T-helper 2 cell treated with Interferon-gamma antibody and Interleukin-4, amounts not matched to agents 5 μg/mL and 100 μg/mL, for 36 hours (primary cell): ENCODE data around the gene CUX1.

Source experiments
- DNase-seq: peaks from one replicate; pipeline ENCODE4 v3.0.0; 2021; ENCODE audit warnings: low spot score
- H3K27ac Mint-ChIP-seq: one replicate; pipeline ENCODE4 v1.8.0; 2021; ENCODE audit warnings: mild to moderate bottlenecking, mixed read lengths
- H3K27me3 Mint-ChIP-seq: one replicate; pipeline ENCODE4 v1.8.0; 2021; ENCODE audit warnings: low read depth, mixed read lengths
- H3K36me3 Mint-ChIP-seq: one replicate; pipeline ENCODE4 v1.8.0; 2021; ENCODE audit warnings: low read depth, mixed read lengths
- H3K4me1 Mint-ChIP-seq: one replicate; pipeline ENCODE4 v1.8.0; 2021; ENCODE audit warnings: low read depth, mixed read lengths
- H3K4me3 Mint-ChIP-seq: one replicate; pipeline ENCODE4 v1.8.0; 2022; ENCODE audit warnings: mild to moderate bottlenecking, moderate library complexity, mixed read lengths
- H3K9me3 Mint-ChIP-seq: one replicate; pipeline ENCODE4 v1.8.0; 2021; ENCODE audit warnings: mixed read lengths

CUX1 gene

GRCh38 chr7:101943889-101944600 lies 126.6 kb downstream of the CUX1 start:
- Mint-ChIP-seq H3K9me3 (no peaks in the 10 kb centered on the region), H3K4me3 (no peak overlapping the region), H3K36me3 (no peaks in the 10 kb centered on the region), H3K27me3 (no peaks in the 10 kb centered on the region), H3K27ac (no peak overlapping the region), H3K4me1 (peaks cover 1% of the 10 kb centered on the region)
- no peak for DNase-seq

- H3K27ac Mint-ChIP-seq = no peak overlapping the region
- H3K36me3 Mint-ChIP-seq = no peaks in the 10 kb centered on the region
Observed at GRCh38 chr7:101944611-101945010, 127.2 kb downstream of the CUX1 start.

GRCh38 chr7:101945034-101945758 lies 127.8 kb downstream of the CUX1 start:
- H3K9me3 Mint-ChIP-seq = no peaks in the 10 kb centered on the region

More at GRCh38 chr7:101944611-101945010, 127.2 kb downstream of the CUX1 start:
- no peak for DNase-seq
- no peaks in the 10 kb centered on the region for H3K9me3 Mint-ChIP-seq
- no peak overlapping the region for H3K4me3 Mint-ChIP-seq
- no peaks in the 10 kb centered on the region for H3K27me3 Mint-ChIP-seq
- no peaks in the 10 kb centered on the region for H3K4me1 Mint-ChIP-seq

GRCh38 chr7:101947899-101948298 lies 130.5 kb downstream of the CUX1 start:
- Mint-ChIP-seq H3K36me3 (no peaks in the 10 kb centered on the region), H3K27me3 (no peaks in the 10 kb centered on the region), H3K27ac (no peak overlapping the region), H3K4me1 (no peaks in the 10 kb centered on the region), H3K9me3 (no peaks in the 10 kb centered on the region), H3K4me3 (no peak overlapping the region)
- DNase-seq = no peak

More at GRCh38 chr7:101945034-101945758, 127.8 kb downstream of the CUX1 start:
- H3K4me1 Mint-ChIP-seq = no peaks in the 10 kb centered on the region
- H3K27me3 Mint-ChIP-seq = no peaks in the 10 kb centered on the region
- H3K27ac Mint-ChIP-seq = no peak overlapping the region
- no peaks in the 10 kb centered on the region for H3K36me3 Mint-ChIP-seq
- no peak overlapping the region for H3K4me3 Mint-ChIP-seq
- DNase-seq = no peak

GRCh38 chr7:101948650-101949049 lies 131.2 kb downstream of the CUX1 start:
- Mint-ChIP-seq H3K27ac (no peak overlapping the region), H3K36me3 (no peaks in the 10 kb centered on the region), H3K27me3 (no peaks in the 10 kb centered on the region), H3K4me1 (peaks cover 5% of the 10 kb centered on the region), H3K9me3 (no peaks in the 10 kb centered on the region), H3K4me3 (no peak overlapping the region)
- no peak for DNase-seq

- Mint-ChIP-seq H3K4me1 (peaks cover 5% of the 10 kb centered on the region), H3K36me3 (no peaks in the 10 kb centered on the region), H3K4me3 (no peak overlapping the region), H3K27ac (no peak overlapping the region), H3K9me3 (no peaks in the 10 kb centered on the region), H3K27me3 (no peaks in the 10 kb centered on the region)
- no peak for DNase-seq
Observed at GRCh38 chr7:101950450-101951119, 133.2 kb downstream of the CUX1 start.

GRCh38 chr7:101951757-101952156 lies 134.3 kb downstream of the CUX1 start:
- peaks cover 5% of the 10 kb centered on the region for H3K4me1 Mint-ChIP-seq
- no peak for DNase-seq
- no peaks in the 10 kb centered on the region for H3K9me3 Mint-ChIP-seq
- no peak overlapping the region for H3K27ac Mint-ChIP-seq
- no peaks in the 10 kb centered on the region for H3K36me3 Mint-ChIP-seq
- no peak overlapping the region for H3K4me3 Mint-ChIP-seq
- no peaks in the 10 kb centered on the region for H3K27me3 Mint-ChIP-seq

- no peak for DNase-seq
- Mint-ChIP-seq H3K4me3 (no peak overlapping the region), H3K9me3 (no peaks in the 10 kb centered on the region), H3K27ac (no peak overlapping the region), H3K36me3 (no peaks in the 10 kb centered on the region), H3K4me1 (peaks cover 5% of the 10 kb centered on the region), H3K27me3 (no peaks in the 10 kb centered on the region)
Observed at GRCh38 chr7:101952355-101953247, 135.2 kb downstream of the CUX1 start.

GRCh38 chr7:101953248-101953819 lies 135.9 kb downstream of the CUX1 start:
- Mint-ChIP-seq H3K4me1 (peaks cover 5% of the 10 kb centered on the region), H3K27ac (no peak overlapping the region), H3K27me3 (no peaks in the 10 kb centered on the region), H3K36me3 (no peaks in the 10 kb centered on the region), H3K4me3 (no peak overlapping the region), H3K9me3 (no peaks in the 10 kb centered on the region)
- no peak for DNase-seq

- peaks cover 5% of the 10 kb centered on the region for H3K4me1 Mint-ChIP-seq
- no peak overlapping the region for H3K27ac Mint-ChIP-seq
- H3K9me3 Mint-ChIP-seq = no peaks in the 10 kb centered on the region
- no peak overlapping the region for H3K4me3 Mint-ChIP-seq
- no peak for DNase-seq
- no peaks in the 10 kb centered on the region for H3K27me3 Mint-ChIP-seq
- no peaks in the 10 kb centered on the region for H3K36me3 Mint-ChIP-seq
Observed at GRCh38 chr7:101954499-101954898, 137.1 kb downstream of the CUX1 start.

- Mint-ChIP-seq H3K4me1 (peaks cover 5% of the 10 kb centered on the region), H3K9me3 (no peaks in the 10 kb centered on the region), H3K27me3 (no peaks in the 10 kb centered on the region), H3K27ac (no peak overlapping the region), H3K36me3 (no peaks in the 10 kb centered on the region), H3K4me3 (no peak overlapping the region)
- no peak for DNase-seq
Observed at GRCh38 chr7:101956130-101956529, 138.7 kb downstream of the CUX1 start.

GRCh38 chr7:101957744-101958525 lies 140.5 kb downstream of the CUX1 start:
- no peak overlapping the region for H3K4me3 Mint-ChIP-seq
- no peak for DNase-seq
- no peak overlapping the region for H3K27ac Mint-ChIP-seq

GRCh38 chr7:101959342-101959741 lies 141.9 kb downstream of the CUX1 start:
- Mint-ChIP-seq H3K36me3 (no peaks in the 10 kb centered on the region), H3K27me3 (no peaks in the 10 kb centered on the region), H3K9me3 (no peaks in the 10 kb centered on the region), H3K4me1 (no peaks in the 10 kb centered on the region), H3K27ac (no peak overlapping the region), H3K4me3 (no peak overlapping the region)
- DNase-seq = no peak

More at GRCh38 chr7:101957744-101958525, 140.5 kb downstream of the CUX1 start:
- Mint-ChIP-seq H3K9me3 (no peaks in the 10 kb centered on the region), H3K4me1 (peaks cover 5% of the 10 kb centered on the region), H3K36me3 (no peaks in the 10 kb centered on the region), H3K27me3 (no peaks in the 10 kb centered on the region)
